AG04449 (cell line): ENCODE results near the gene EXOC4.

ENCODE experiments used
- CTCF ChIA-PET: fragments of 350-600 bp; formaldehyde crosslinking; extraction: SDS; loops from one replicate; lab custom pipeline; 2021; ENCODE audit warnings: antibody characterized with exemption; lab: Yijun Ruan, JAX
- POLR2A ChIA-PET: fragments of 400-600, 350-600 bp; formaldehyde crosslinking; extraction: SDS; loops from one replicate; lab custom pipeline; 2020; ENCODE audit warnings: antibody characterized with exemption, inconsistent platforms; lab: Yijun Ruan, JAX
- DNase-seq: peaks from one replicate; pipeline ENCODE4 v3.0.0-alpha.2; 2010; ENCODE audit warnings: low read depth, low spot score
- H3K4me3 ChIP-seq: 2 replicates; pipeline ENCODE4 v1.5.1; 2011; ENCODE audit warnings: low read depth, mild to moderate bottlenecking, control low read depth, low read length
- CTCF ChIP-seq: IDR thresholded peaks from one replicate; pipeline ENCODE4 v1.5.1; 2011; ENCODE audit warnings: mild to moderate bottlenecking, moderate library complexity, low read length, control low read depth, inconsistent platforms; ENCODE audit not compliant: insufficient read depth; ENCODE audit errors: missing control alignments

EXOC4 gene

GRCh38 chr7:133948588-133948987 is 695.7 kb downstream of the EXOC4 start:
- DNase-seq: no peak
- ChIA-PET CTCF (no interaction called here), POLR2A (no interaction called here)
- no peak for TF ChIP-seq CTCF
- H3K4me3 ChIP-seq: no peak overlapping the region

- H3K4me3 ChIP-seq: no peak overlapping the region
- ChIA-PET POLR2A (no interaction called here), CTCF (no interaction called here)
- TF ChIP-seq CTCF: no peak
- DNase-seq: no peak
These were observed 698.0 kb downstream of the EXOC4 start for GRCh38 chr7:133950855-133951254.

- ChIA-PET CTCF (interaction anchor here (1.3 to 1.4 kb wide), 2 partner anchors 22 to 24 kb away, joined by 3 read pairs; no protein-coding TSS in a partner anchor), POLR2A (no interaction called here)
These were observed 702.3 kb downstream of the EXOC4 start for GRCh38 chr7:133955208-133955607.

GRCh38 chr7:133957845-133958244 is 705.0 kb downstream of the EXOC4 start:
- ChIA-PET CTCF (no interaction called here), POLR2A (no interaction called here)
- no peak overlapping the region for H3K4me3 ChIP-seq
- TF ChIP-seq CTCF: no peak
- DNase-seq: no peak

More at GRCh38 chr7:133955208-133955607, 702.3 kb downstream of the EXOC4 start:
- DNase-seq: no peak
- H3K4me3 ChIP-seq: no peak overlapping the region
- TF ChIP-seq CTCF: no peak

- DNase-seq: no peak
These were observed 705.9 kb downstream of the EXOC4 start for GRCh38 chr7:133958822-133959221.

GRCh38 chr7:133959505-133959904 is 706.6 kb downstream of the EXOC4 start:
- CTCF ChIA-PET: no interaction called here
- DNase-seq: no peak
- TF ChIP-seq CTCF: no peak
- POLR2A ChIA-PET: no interaction called here
- H3K4me3 ChIP-seq: no peak overlapping the region

More at GRCh38 chr7:133958822-133959221, 705.9 kb downstream of the EXOC4 start:
- TF ChIP-seq CTCF: no peak
- ChIA-PET POLR2A (no interaction called here), CTCF (no interaction called here)
- no peak overlapping the region for H3K4me3 ChIP-seq
